A673 (cell line): ENCODE results near the gene SIRT6.

ENCODE experiments used
- CTCF ChIP-seq: fragments of 300-800, 200-600 bp; sonication (generic); conservative IDR thresholded peaks from 2 replicates; pipeline ENCODE4 v1.5.1; 2017; ENCODE audit warnings: low read depth, mild to moderate bottlenecking, antibody characterized with exemption, low read length, moderate library complexity, mixed read lengths
- EZH2 ChIP-seq: fragments of 200-600 bp; sonication (generic); IDR thresholded peaks from 2 replicates; pipeline ENCODE4 v1.6.1; 2017; ENCODE audit warnings: borderline replicate concordance, low read depth, mild to moderate bottlenecking, mixed read lengths, antibody characterized with exemption, low read length; ENCODE audit not compliant: poor library complexity, severe bottlenecking

GRCh38 chr19:4201798-4202197, 19.4 kb upstream of the SIRT6 start:
- no peak for TF ChIP-seq EZH2
- no peak for TF ChIP-seq CTCF
